ENCODE data around the gene ZFHX3. TPM values are rescaled to one million over a fixed set of nuclear protein-coding genes. Genes with fewer than 3 reads are reported as not detected.
A peak's percentile ranks its signal among the peaks of the same experiment; 100 is the strongest.

ZFHX3 gene
- total RNA-seq, 8 experiments from 2014 or later = 7.4 to 31.9 (median 21.7) TPM

- ATAC-seq (replicated peaks in 6 of 8) = peak in 4 of 8 experiments; percentile 5 to 37 (median 24)
- H3K4me1 ChIP-seq (replicated peaks in 1 of 2) = peaks cover 5 to 8% of the 10 kb centered on the region in 2 donors
- WGBS, 10 experiments = 72 to 100% (median 85%) methylated on average over 2 to 10 of the region's 12 CpGs
- H3K27ac ChIP-seq = no peak overlapping the region
- no peak overlapping the region for H3K4me3 ChIP-seq
- in situ Hi-C loops (cut with MboI; ENCODE audit: low pct_unique_long_range_greater_than_20kb in 2 of 9, low sequenced_read_pairs in 9 of 9, unreplicated experiment in 9 of 9) = no loop called here
Measured at GRCh38 chr16:72875291-72876031, 172.5 kb downstream of the ZFHX3 start.

GRCh38 chr16:72873853-72874252 is 174.1 kb downstream of the ZFHX3 start:
- 63 to 100% (median 96%) methylated on average over 2 to 7 of the region's 8 CpGs; no CpG with 5 or more reads in 1 of the 10 experiments for WGBS, 10 experiments
- ATAC-seq (replicated peaks in 6 of 8) = no peak
- peaks cover 5 to 8% of the 10 kb centered on the region in 2 donors for H3K4me1 ChIP-seq (replicated peaks in 1 of 2)
- no peak overlapping the region for H3K27ac ChIP-seq
- in situ Hi-C loops (cut with MboI; ENCODE audit: low pct_unique_long_range_greater_than_20kb in 2 of 9, low sequenced_read_pairs in 9 of 9, unreplicated experiment in 9 of 9) = no loop called here
- no peak overlapping the region for H3K4me3 ChIP-seq

- peak in 1 of 8 experiments; percentile 7 for ATAC-seq (replicated peaks in 6 of 8)
- in situ Hi-C loops (cut with MboI; ENCODE audit: low pct_unique_long_range_greater_than_20kb in 2 of 9, low sequenced_read_pairs in 9 of 9, unreplicated experiment in 9 of 9) = no loop called here
- WGBS, 10 experiments = 33 to 100% (median 90%) methylated on average over 1 to 5 of the region's 5 CpGs
- no peak overlapping the region for H3K4me3 ChIP-seq
- H3K4me1 ChIP-seq (replicated peaks in 1 of 2) = peaks cover 5 to 8% of the 10 kb centered on the region in 2 donors
- no peak overlapping the region for H3K27ac ChIP-seq
Measured at GRCh38 chr16:72873044-72873443, 174.9 kb downstream of the ZFHX3 start.

GRCh38 chr16:72865835-72866234 is 182.1 kb downstream of the ZFHX3 start:
- H3K4me1 ChIP-seq (replicated peaks in 1 of 2) = peaks cover 0 to 6% of the 10 kb centered on the region in 2 donors
- WGBS, 10 experiments = 64 to 100% (median 93%) methylated on average over 1 to 6 of the region's 7 CpGs; no CpG with 5 or more reads in 1 of the 10 experiments
- no peak overlapping the region for H3K4me3 ChIP-seq
- no peak overlapping the region for H3K27ac ChIP-seq
- ATAC-seq (replicated peaks in 6 of 8) = no peak
- in situ Hi-C loops (cut with MboI; ENCODE audit: low pct_unique_long_range_greater_than_20kb in 2 of 9, low sequenced_read_pairs in 9 of 9, unreplicated experiment in 9 of 9) = no loop called here

- in situ Hi-C loops (cut with MboI; ENCODE audit: low pct_unique_long_range_greater_than_20kb in 2 of 9, low sequenced_read_pairs in 9 of 9, unreplicated experiment in 9 of 9) = no loop called here
- 92 to 100% (median 100%) methylated on average over 1 to 4 of the region's 5 CpGs; no CpG with 5 or more reads in 3 of the 10 experiments for WGBS, 10 experiments
- Histone ChIP-seq H3K4me1 (replicated peaks in 1 of 2) (peaks cover 0 to 6% of the 10 kb centered on the region in 2 donors), H3K4me3 (no peak overlapping the region), H3K27ac (no peak overlapping the region)
- ATAC-seq (replicated peaks in 6 of 8) = no peak
Measured at GRCh38 chr16:72865258-72865657, 182.7 kb downstream of the ZFHX3 start.

- no peak for ATAC-seq (replicated peaks in 6 of 8)
- Histone ChIP-seq H3K27ac (no peak overlapping the region), H3K4me3 (no peak overlapping the region), H3K4me1 (replicated peaks in 1 of 2) (peaks cover 8 to 13% of the 10 kb centered on the region in 2 donors)
- in situ Hi-C loops (cut with MboI; ENCODE audit: low pct_unique_long_range_greater_than_20kb in 2 of 9, low sequenced_read_pairs in 9 of 9, unreplicated experiment in 9 of 9) = no loop called here
- WGBS, 10 experiments = 56 to 95% (median 80%) methylated on average over 1 to 5 of the region's 6 CpGs; no CpG with 5 or more reads in 2 of the 10 experiments
Measured at GRCh38 chr16:72864130-72864833, 183.6 kb downstream of the ZFHX3 start.

GRCh38 chr16:72862090-72862489 is 185.8 kb downstream of the ZFHX3 start:
- no peak overlapping the region for H3K27ac ChIP-seq
- no peak overlapping the region for H3K4me3 ChIP-seq
- ATAC-seq (replicated peaks in 6 of 8) = no peak
- H3K4me1 ChIP-seq (replicated peaks in 1 of 2) = peaks cover 26 to 32% of the 10 kb centered on the region in 2 donors
- in situ Hi-C loops (cut with MboI; ENCODE audit: low pct_unique_long_range_greater_than_20kb in 2 of 9, low sequenced_read_pairs in 9 of 9, unreplicated experiment in 9 of 9) = no loop called here

- Histone ChIP-seq H3K4me1 (replicated peaks in 1 of 2) (peaks cover 34 to 39% of the 10 kb centered on the region in 2 donors), H3K4me3 (no peak overlapping the region), H3K27ac (no peak overlapping the region)
- 55 to 100% (median 83%) methylated on average over 1 to 11 of the region's 14 CpGs; no CpG with 5 or more reads in 1 of the 10 experiments for WGBS, 10 experiments
- in situ Hi-C loops (cut with MboI; ENCODE audit: low pct_unique_long_range_greater_than_20kb in 2 of 9, low sequenced_read_pairs in 9 of 9, unreplicated experiment in 9 of 9) = no loop called here
- ATAC-seq (replicated peaks in 6 of 8) = peak in 1 of 8 experiments; percentile 46
Measured at GRCh38 chr16:72860726-72861562, 187.0 kb downstream of the ZFHX3 start.

GRCh38 chr16:72859581-72859980 is 188.3 kb downstream of the ZFHX3 start:
- no peak overlapping the region for H3K27ac ChIP-seq

GRCh38 chr16:72858665-72859493 is 189.0 kb downstream of the ZFHX3 start:
- H3K27ac ChIP-seq = peak overlapping the region; percentile 16 to 70
- WGBS, 10 experiments = 0 to 93% (median 45%) methylated on average over 1 to 15 of the region's 21 CpGs

More at GRCh38 chr16:72859581-72859980, 188.3 kb downstream of the ZFHX3 start:
- ATAC-seq (replicated peaks in 6 of 8) = no peak
- WGBS, 10 experiments = 77 to 100% (median 97%) methylated on average over 1 to 6 of the region's 6 CpGs
- in situ Hi-C loops (cut with MboI; ENCODE audit: low pct_unique_long_range_greater_than_20kb in 2 of 9, low sequenced_read_pairs in 9 of 9, unreplicated experiment in 9 of 9) = no loop called here
- H3K4me1 ChIP-seq (replicated peaks in 1 of 2) = peaks cover 48 to 50% of the 10 kb centered on the region in 2 donors
- no peak overlapping the region for H3K4me3 ChIP-seq

GRCh38 chr16:72857834-72858664 is 189.9 kb downstream of the ZFHX3 start:
- Histone ChIP-seq H3K4me3 (no peak overlapping the region), H3K27ac (peak overlapping the region in 1 of 2 donors; percentile 70), H3K4me1 (replicated peaks in 1 of 2) (peaks cover 59 to 63% of the 10 kb centered on the region in 2 donors)
- ATAC-seq (replicated peaks in 6 of 8) = peak in 5 of 8 experiments; percentile 16 to 54 (median 36)
- in situ Hi-C loops (cut with MboI; ENCODE audit: low pct_unique_long_range_greater_than_20kb in 2 of 9, low sequenced_read_pairs in 9 of 9, unreplicated experiment in 9 of 9) = no loop called here
- 11 to 91% (median 33%) methylated on average over 3 to 12 of the region's 14 CpGs for WGBS, 10 experiments

More at GRCh38 chr16:72858665-72859493, 189.0 kb downstream of the ZFHX3 start:
- Histone ChIP-seq H3K4me1 (replicated peaks in 1 of 2) (peaks cover 54 to 55% of the 10 kb centered on the region in 2 donors), H3K4me3 (no peak overlapping the region)
- peak in 5 of 8 experiments; percentile 48 to 74 (median 63) for ATAC-seq (replicated peaks in 6 of 8)
- in situ Hi-C loops (cut with MboI; ENCODE audit: low pct_unique_long_range_greater_than_20kb in 2 of 9, low sequenced_read_pairs in 9 of 9, unreplicated experiment in 9 of 9) = no loop called here

Measured in motor neuron (in vitro differentiated cells).